Measurements from ENCODE around the gene CELF5. TPM values are rescaled to one million over a fixed set of nuclear protein-coding genes. Genes with fewer than 3 reads are reported as not detected.
A peak's percentile ranks its signal among the peaks of the same experiment; 100 is the strongest.

The CELF5 gene
- total and polyA plus RNA-seq, 9 of the 15 experiments (the other 6 are each of a cell fraction or from before 2014, with no cell fraction given): 0.01 to 0.56 (median 0.22) TPM

DNA sequence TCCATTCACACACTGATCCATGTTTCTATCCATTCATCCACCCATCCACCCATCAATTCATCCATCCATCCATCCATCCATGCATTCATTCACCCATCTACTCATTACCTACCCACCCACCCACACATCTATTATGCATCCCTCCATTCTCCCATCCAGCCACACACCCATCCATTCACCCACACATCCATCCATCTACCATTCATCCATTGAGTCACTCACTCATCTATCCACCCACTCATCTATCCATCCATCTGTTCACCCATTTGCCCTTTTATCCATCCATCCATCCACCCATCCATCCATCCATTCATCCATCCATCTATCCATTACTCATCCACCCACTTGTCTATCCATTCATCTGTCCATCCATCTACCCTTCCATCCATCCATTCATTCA lies 30.1 kb downstream of the CELF5 start:
- POLR2A ChIA-PET: interaction anchor here (0.7 kb wide), 1 partner anchor 134 kb away, joined by 3 read pairs; no protein-coding TSS in a partner anchor

DNA sequence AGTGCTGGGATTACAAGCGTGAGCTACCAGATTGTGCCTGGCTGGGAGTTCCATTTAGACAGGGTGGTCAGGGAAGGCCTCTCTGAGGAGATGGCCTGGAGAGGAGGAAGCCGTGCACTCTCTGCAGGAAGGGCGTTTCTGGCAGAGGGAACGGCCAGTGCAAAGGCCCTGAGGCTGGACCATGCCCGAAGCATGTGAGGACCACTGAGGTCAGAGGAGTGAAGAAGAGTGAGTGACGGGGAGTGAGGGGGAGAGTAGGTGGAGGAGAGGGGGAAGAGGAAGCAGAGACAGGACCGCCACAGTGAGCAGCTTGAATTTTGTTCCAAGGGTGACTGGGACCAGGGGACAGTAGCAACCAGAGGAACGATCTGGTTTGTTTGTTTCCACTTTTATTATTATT lies 32.6 kb downstream of the CELF5 start:
- ChIA-PET POLR2A (interaction anchor here (0.8 kb wide), 1 partner anchor 714 kb away, joined by 4 read pairs; the partner anchor contains the start of gene DAPK3), CTCF (ENCODE audit: low intra/inter-chr PET ratio) (no interaction called here)
- BruUV-seq (replicated peaks): no TSS peak
- WGBS (ENCODE audit: insufficient coverage, low coverage, missing lambda C conversion rate): 15% methylated on average over 7 of the region's 8 CpGs
- DNase-seq (ENCODE audit: extremely low read depth in 1 of 4, low spot score in 3 of 4) (no peak), ATAC-seq (no peak), FAIRE-seq (no peak)
- H3K9me1 ChIP-seq (ENCODE audit: control insufficient read depth, insufficient read depth, low read length): no peaks in the 10 kb centered on the region
- no peaks in the 10 kb centered on the region for H3K36me3 ChIP-seq (ENCODE audit: control insufficient read depth, insufficient read depth, low read length)
- no peak for TF ChIP-seq BRCA1 (IDR thresholded peaks at IDR 0.05)
- no peak for TF ChIP-seq BRCA1 (CRISPR knock-in tag; IDR thresholded peaks at IDR 0.05)
- 0 out of 2 replicates have a peak, but pooled peaks have one; percentile 33 for TF ChIP-seq BCOR (IDR thresholded peaks at IDR 0.05)
- H4K20me1 ChIP-seq (replicated peaks; ENCODE audit: control insufficient read depth, insufficient read depth, low read length): no peaks in the 10 kb centered on the region
- no peaks in the 10 kb centered on the region for H3K79me2 ChIP-seq (ENCODE audit: control insufficient read depth, insufficient read depth, low read length)
- no peaks in the 10 kb centered on the region; a peak in 1 of 5 replicates for H3K4me1 ChIP-seq (replicated peaks in 1 of 2; ENCODE audit: control insufficient read depth in 2 of 2, insufficient read depth in 2 of 2, low read length in 2 of 2)
- no peak overlapping the region for H3K4me3 ChIP-seq
- intact Hi-C loops (cut with micrococcal nuclease): no loop called here
- H3K9ac ChIP-seq (ENCODE audit: insufficient read depth in 1 of 2, low read depth in 2 of 2, low read length in 2 of 2): no peak overlapping the region
- H3K27ac ChIP-seq (ENCODE audit: extremely low read depth, low read depth, low read length): no peak overlapping the region
- peaks cover 4 to 16% of the 10 kb centered on the region in 2 experiments; a peak in 3 of 5 replicates for H3K27me3 ChIP-seq (ENCODE audit: control insufficient read depth in 2 of 2, insufficient read depth in 2 of 2, low read length in 2 of 2)
- in situ Hi-C loops (cut with MboI): no loop called here
- H3K9me3 ChIP-seq (replicated peaks; ENCODE audit: control insufficient read depth, insufficient read depth, low read depth, low read length): no peaks in the 10 kb centered on the region; the same call in 1 of the 2 replicates
- no peak overlapping the region for H2AFZ ChIP-seq (ENCODE audit: low read depth, low read length)
- no peak overlapping the region for H3K4me2 ChIP-seq (ENCODE audit: insufficient read depth, low read length)

More for the DNA sequence above, 30.1 kb downstream of the CELF5 start:
- CTCF ChIA-PET (ENCODE audit: low intra/inter-chr PET ratio): no interaction called here
- FAIRE-seq (no peak), ATAC-seq (no peak), DNase-seq (ENCODE audit: extremely low read depth in 1 of 4, low spot score in 3 of 4) (no peak)
- peaks cover 4 to 15% of the 10 kb centered on the region in 2 experiments; a peak in 3 of 5 replicates for H3K27me3 ChIP-seq (ENCODE audit: control insufficient read depth in 2 of 2, insufficient read depth in 2 of 2, low read length in 2 of 2)
- intact Hi-C loops (cut with micrococcal nuclease) (no loop called here), in situ Hi-C loops (cut with MboI) (no loop called here)
- no peak overlapping the region for H3K27ac ChIP-seq (ENCODE audit: extremely low read depth, low read depth, low read length)
- H3K4me1 ChIP-seq (replicated peaks in 1 of 2; ENCODE audit: control insufficient read depth in 2 of 2, insufficient read depth in 2 of 2, low read length in 2 of 2): peaks cover 0 to 1% of the 10 kb centered on the region in 2 experiments; a peak in 3 of 5 replicates
- TF ChIP-seq EHMT2 (IDR thresholded peaks at IDR 0.05): 0 out of 2 replicates have a peak, but pooled peaks have one; percentile 43
- TF ChIP-seq EGR1 (conservative IDR thresholded peaks at IDR 0.05): peak; percentile 18; the same call in 1 of the 2 replicates
- TF ChIP-seq STAT5B (CRISPR knock-in tag; IDR thresholded peaks at IDR 0.05): no peak
- no peak overlapping the region for H2AFZ ChIP-seq (ENCODE audit: low read depth, low read length)
- no peak overlapping the region for H3K9ac ChIP-seq (ENCODE audit: insufficient read depth in 1 of 2, low read depth in 2 of 2, low read length in 2 of 2)
- no peaks in the 10 kb centered on the region for H3K9me1 ChIP-seq (ENCODE audit: control insufficient read depth, insufficient read depth, low read length)
- H3K9me3 ChIP-seq (replicated peaks; ENCODE audit: control insufficient read depth, insufficient read depth, low read depth, low read length): peaks cover 2% of the 10 kb centered on the region; the same call in 1 of the 2 replicates
- no peak overlapping the region for H3K4me2 ChIP-seq (ENCODE audit: insufficient read depth, low read length)
- no peaks in the 10 kb centered on the region for H3K79me2 ChIP-seq (ENCODE audit: control insufficient read depth, insufficient read depth, low read length)
- no peak overlapping the region for H3K4me3 ChIP-seq
- no peaks in the 10 kb centered on the region for H3K36me3 ChIP-seq (ENCODE audit: control insufficient read depth, insufficient read depth, low read length)
- no peaks in the 10 kb centered on the region for H4K20me1 ChIP-seq (replicated peaks; ENCODE audit: control insufficient read depth, insufficient read depth, low read length)
- BruUV-seq (replicated peaks): no TSS peak

Data from K562 (cell line).